Measurements from ENCODE around the gene BRD3OS.

BRD3OS gene

DNA sequence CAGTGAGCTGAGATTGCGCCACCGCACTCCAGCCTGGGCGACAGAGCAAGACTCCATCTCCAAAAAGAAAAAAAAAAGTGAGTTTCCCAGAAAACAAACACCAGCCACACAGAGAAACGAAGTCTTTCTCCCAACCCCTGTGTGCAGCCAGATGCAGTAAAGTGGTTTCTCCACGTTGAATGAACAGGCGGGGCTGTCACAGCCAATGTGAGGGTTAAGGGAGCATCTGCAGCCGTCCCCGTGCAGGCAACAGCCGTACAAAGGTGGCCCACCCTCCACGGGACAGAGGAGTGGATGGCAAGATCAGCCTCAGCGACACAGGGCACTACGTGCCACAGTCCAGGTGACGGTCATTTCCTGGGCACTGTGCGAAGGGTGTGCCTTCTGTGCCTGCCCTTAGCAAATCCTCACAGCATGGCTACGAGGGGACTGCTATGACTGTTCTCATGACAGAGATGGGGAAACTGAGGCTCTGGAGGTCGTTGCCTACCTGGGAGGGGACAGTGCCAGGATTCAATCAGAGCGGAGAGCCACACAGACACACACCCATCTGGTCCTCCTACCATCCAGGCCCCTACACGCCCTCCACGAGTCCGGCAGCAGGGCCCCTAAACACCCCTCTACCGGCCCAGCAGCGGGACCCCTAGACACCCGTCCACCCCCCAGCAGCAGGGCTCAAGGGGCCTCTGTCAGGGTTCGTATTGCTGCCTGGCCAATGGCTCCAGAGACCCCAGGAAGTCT, 35.5 kb upstream of the BRD3OS start:
- DNase-seq, result no peak

- DNase-seq, result peak; percentile 16
Observed at GRCh38 chr9:133990366-133991213, 34.7 kb upstream of the BRD3OS start.

DNA sequence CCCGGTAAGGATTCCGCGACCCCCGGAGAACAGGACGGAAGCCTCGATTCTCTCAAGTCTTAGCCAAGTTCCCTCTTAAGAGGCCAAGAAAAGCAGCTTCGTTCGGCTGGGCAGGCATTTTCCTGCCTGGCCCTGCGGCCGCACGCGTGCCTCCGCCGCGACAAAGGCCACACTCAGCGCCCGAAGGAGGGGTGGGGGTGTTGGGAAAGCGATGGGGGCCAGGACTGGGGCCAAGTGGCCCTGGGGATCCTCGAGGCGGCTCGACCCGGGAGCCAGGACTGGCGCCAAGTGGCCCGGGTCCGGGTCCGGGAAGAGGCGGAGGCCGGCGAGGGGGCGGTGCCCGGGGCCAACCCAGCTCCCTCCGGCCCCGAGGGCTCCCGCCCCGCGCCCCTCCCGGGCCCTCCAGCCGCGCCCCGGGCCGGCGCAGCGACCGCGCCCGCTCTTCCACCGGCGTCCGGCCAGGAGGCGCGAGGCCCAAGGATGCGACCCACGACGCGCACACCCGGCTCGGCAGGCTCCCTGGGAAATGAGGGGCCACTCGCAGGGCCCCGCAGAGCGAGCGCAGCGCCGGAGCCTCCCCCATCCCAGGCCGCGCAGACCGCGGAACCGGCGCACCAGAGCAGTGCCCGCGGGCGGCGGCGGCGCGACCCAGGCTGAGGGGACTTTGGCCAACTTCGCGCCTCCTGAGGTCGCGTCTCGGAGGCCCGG, 33.9 kb upstream of the BRD3OS start:
- no peak for DNase-seq

GRCh38 chr9:133991964-133992779, 33.1 kb upstream of the BRD3OS start, which contains the start of gene VAV2:
Gene VAV2, minus strand, starts transcription at chr9:133992324. Its CDS starts 46 bp downstream, at chr9:133992278.
- peak; percentile 58 for DNase-seq

DNA sequence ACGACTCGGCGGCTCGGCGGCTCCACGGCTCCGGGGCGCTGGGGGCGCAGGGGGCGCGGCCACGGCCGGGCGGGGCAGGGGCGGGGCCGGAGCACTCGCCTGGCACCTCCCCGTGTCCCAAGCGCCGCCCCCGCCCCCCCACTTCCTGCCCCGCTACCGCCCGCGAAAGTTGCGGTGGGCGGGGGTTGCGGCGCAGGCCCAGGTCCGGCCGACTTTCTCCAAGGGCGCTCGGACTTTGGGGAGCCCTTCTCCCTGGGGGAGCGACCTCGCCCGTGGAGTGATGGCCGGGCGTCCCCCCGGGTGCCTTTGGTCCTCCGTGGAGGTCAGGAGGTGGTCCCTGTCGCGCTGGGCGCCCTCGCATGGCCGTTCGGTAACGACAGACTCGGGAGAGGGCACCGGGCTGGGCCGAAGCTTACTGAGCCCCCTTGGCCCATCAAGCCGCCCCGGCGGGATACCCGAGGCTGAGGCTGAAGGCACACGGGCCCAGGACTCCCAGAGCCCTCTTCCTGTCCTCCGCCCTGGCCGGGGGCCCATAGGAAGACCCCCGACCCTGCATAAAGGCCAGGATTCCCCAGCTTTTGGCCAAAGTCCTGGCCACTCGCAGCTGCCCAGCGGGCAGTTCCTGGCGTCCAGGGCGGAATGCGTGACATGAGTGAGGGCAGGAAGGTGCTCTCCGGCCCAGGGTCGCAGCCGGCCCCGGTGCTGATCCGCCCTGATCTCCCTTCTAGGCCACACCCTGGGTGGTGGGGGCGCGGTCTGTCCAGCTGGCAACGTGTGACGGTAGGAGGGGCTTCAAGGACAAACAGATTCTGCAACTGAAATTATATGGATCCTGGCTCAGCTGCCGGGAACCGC, 32.3 kb upstream of the BRD3OS start:
- peak; percentile 80 for DNase-seq

DNA sequence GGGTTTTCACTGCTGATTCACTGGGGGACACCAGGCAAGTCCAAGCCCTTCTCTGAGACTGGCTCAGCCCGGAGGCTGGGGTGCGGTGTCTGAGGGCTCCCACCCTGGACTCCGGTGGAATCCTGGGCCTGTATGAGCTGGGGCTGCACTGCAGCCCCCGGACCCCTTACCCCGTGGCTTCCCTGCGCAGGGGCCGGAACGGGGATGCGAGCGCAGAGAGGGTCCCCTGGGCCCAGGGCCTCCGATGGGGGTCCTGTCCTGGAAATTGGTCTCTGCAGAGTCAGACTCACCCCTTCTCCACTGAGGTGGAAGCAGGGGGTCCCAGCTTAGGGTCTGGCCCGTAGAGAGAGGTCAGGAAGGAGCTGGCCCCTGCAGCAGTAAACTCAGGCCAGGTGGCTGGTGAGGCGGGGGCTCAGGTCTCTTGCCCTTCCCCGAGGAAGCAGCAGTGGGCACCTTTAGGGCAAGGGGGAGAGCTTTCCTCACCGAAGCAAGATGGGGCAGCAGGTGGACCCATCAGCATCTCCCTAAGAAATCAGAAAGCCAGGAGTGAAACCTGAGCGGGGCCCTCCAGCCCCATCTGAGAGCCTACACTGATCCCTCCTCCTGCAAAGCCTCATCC, 31.5 kb upstream of the BRD3OS start:
- DNase-seq, result no peak

DNA sequence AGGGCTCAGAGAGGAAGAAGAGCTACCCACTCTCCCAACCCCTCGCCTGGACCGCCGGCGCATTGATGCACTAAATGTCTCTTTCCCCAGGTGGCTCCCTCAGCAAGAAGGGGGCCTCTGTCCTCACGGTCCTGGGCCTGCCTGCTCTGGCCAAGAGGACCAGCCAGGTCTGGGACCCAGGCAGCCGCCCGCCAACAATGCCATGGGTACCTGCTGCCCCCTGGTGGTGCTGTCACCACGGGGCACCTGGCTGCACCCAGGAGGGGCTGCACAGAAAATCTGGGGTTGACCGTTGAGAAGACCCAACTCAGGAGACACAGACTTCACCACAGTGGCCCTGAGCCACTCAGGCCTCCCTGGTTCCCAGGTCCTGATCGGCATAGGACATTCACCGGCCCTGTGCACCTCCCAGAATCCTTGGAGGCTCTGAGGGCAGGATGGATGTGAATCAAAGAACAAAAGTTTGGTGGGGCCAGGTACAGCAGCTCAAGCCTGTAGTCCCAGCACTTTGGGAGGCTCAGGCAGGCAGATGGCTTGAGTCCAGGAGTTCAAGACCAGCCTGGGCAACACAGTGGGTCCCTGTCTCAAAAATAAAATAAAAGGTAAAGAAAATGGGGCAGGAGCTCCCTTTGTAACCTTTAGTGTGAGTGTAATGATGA, 30.8 kb upstream of the BRD3OS start:
- peak; percentile 66 for DNase-seq

GRCh38 chr9:133995012-133995896, 30.0 kb upstream of the BRD3OS start:
- DNase-seq, result peak; percentile 52

DNA sequence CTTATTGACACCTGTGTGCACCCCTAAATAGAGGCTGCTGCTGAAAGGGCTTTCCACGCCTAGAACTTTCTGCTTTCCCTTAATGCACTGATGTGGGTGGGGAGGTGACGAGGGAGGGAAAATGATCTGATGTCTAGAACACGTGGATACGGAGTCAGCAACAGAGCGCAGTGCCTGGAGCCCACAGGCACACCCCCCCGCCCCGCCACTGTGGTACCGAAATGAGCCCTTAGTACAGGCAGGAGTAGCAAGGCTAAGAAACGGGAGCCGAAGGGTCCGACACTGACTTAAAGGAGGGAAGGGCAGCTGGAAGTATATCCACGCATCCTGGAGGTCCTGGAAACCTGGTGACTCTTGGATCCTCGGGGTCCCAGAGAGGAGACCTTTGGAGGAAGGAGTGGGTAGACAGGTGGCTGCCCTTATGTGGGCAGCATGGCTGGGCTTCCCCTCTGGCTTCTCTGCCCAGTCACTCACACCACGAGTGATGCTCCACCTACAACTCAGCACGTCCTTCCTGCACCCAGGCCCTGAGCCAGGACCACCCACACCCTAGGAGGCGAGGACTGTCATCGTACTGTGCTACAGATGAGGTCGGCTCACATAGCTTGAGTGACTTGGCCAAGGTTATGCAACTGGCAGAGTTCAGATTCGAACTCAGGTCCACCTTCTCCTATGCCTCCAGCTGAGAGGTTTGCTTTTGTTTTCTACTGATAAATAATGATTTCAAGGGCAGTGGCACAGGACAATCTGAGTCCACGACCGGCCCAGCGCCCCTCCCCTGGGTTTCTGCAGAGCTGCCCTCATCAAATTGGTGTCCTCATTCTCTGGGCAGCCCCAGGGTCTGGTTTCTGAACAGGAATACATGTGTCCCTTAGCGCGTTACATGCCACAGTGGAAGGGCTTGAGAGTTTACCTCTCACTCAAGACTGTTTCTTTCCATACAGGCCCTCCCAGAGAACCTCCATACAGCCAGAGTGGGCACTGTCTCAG, 28.5 kb upstream of the BRD3OS start:
- DNase-seq, result no peak

GRCh38 chr9:133997584-133997983, 27.7 kb upstream of the BRD3OS start:
- DNase-seq, result no peak

GRCh38 chr9:133998915-133999595, 26.2 kb upstream of the BRD3OS start:
- DNase-seq, result no peak

DNA sequence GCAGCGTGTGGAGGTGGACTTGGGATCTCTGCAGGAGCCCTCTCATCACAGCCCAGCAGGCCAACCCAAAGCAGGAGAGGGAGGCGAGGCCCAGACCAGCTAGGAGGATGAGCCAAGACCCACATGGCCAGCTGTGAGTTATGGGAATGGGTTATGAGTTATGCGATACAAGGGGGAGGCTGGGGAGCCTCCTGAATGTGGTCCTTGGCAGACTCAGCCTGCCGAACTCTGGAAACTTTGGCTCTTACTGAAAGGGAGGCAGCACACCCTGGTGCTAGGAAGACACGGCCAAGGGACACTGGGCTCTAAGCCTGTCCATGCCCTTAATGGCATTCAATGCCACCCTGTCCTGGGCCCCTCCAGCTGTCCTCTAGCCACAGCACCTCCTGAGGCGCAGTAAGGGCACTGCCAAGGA, 25.4 kb upstream of the BRD3OS start:
- no peak for DNase-seq

GRCh38 chr9:134002796-134003195, 22.5 kb upstream of the BRD3OS start:
- no peak for DNase-seq

- DNase-seq, result no peak
Observed at GRCh38 chr9:134003237-134003636, 22.0 kb upstream of the BRD3OS start.

DNA sequence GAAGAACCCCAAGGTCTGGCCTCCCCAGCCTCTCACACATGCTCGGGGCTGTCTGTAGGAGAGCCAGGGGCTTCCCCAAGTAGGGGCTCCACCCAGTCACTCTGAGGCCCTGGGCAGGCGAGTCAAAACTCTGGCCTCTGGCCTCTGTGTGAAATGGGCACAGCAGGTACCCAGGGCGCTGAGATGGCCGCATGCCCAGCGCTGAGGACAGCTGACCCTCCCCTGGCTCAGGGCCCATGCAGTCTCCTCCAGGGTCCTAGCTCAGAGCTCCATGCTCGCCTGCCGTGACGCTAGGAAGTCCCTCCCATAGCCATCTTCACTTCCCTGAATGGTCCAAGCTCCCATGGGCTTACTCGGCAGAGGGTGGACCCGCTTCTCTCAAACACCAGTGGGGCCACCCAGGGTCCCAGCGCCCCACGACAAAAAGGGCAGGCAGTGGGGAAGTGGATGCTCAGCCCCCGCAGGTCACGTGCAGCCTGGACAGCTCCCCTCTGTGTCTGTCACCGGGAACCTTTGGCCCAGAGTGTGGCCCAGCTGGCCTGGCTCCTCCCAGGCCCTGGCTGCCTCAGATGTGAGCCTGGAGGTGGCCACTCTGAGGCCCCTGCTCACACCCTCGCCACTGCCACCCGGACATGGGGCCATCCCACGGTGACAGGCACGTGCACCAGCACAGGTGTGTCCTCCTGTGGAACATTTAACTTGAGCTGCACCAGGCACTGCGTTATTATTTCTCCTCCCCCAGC, 21.0 kb upstream of the BRD3OS start:
- no peak for DNase-seq

DNA sequence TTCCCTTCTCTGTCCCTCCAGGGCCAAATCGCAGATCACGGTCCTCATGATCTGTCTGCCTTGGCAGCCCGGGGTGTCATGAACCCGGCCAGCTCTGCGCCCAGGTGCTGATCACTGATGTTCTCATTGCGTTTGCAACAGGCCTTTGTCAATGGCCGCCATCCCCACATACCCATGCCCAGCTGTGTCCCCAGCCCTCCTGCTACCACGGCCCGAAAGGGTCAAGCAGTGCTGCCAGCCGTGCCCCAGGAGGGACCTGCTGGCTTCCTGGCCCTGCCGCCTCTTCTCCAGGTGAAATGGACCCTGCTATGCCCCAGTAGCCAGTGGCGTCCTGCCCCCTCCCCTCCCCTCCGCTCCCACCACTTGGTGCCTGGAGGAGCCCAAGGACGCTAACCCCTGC, 20.4 kb upstream of the BRD3OS start:
- no peak for DNase-seq

- DNase-seq, result no peak
Observed at GRCh38 chr9:134005381-134005780, 19.9 kb upstream of the BRD3OS start.

All from NCI-H2171 treated with DMSO at 0.1 percent for 48 hours (cell line).